Stimulated activated memory B cell treated with anti-CD40 and anti-IgM and Interleukin-4, amounts not matched to agents 10 μg/mL and 1 μg/mL and 100 μg/mL, for 72 hours (primary cell): ENCODE data around the gene TMPRSS6.

Experiments
- ATAC-seq: fragments of 150-1000 bp; cut with Tn5 transposase; 2 replicates; pipeline ENCODE4 v1.10.0; 2021
- H3K27ac Mint-ChIP-seq: one replicate; pipeline ENCODE4 v1.8.0; 2022; ENCODE audit warnings: mild to moderate bottlenecking, mixed read lengths
- H3K27me3 Mint-ChIP-seq: one replicate; pipeline ENCODE4 v1.8.0; 2022; ENCODE audit warnings: mixed read lengths
- H3K36me3 Mint-ChIP-seq: one replicate; pipeline ENCODE4 v1.8.0; 2022; ENCODE audit warnings: mixed read lengths
- H3K4me1 Mint-ChIP-seq: one replicate; pipeline ENCODE4 v1.8.0; 2022; ENCODE audit warnings: mixed read lengths
- H3K4me3 Mint-ChIP-seq: one replicate; pipeline ENCODE4 v1.8.0; 2022; ENCODE audit warnings: mild to moderate bottlenecking, moderate library complexity, mixed read lengths
- H3K9me3 Mint-ChIP-seq: one replicate; pipeline ENCODE4 v1.8.0; 2022; ENCODE audit warnings: mixed read lengths

TMPRSS6 gene

GRCh38 chr22:37112084-37112728, 2.7 kb upstream of the TMPRSS6 start:
- Mint-ChIP-seq H3K9me3 (no peaks in the 10 kb centered on the region), H3K4me3 (no peak overlapping the region), H3K36me3 (no peaks in the 10 kb centered on the region), H3K27me3 (peaks cover 15% of the 10 kb centered on the region), H3K27ac (no peak overlapping the region), H3K4me1 (no peaks in the 10 kb centered on the region)
- no peak for ATAC-seq

GRCh38 chr22:37111156-37111717, 1.7 kb upstream of the TMPRSS6 start:
- Mint-ChIP-seq H3K4me1 (no peaks in the 10 kb centered on the region), H3K9me3 (no peaks in the 10 kb centered on the region), H3K27ac (no peak overlapping the region), H3K4me3 (no peak overlapping the region), H3K27me3 (peaks cover 23% of the 10 kb centered on the region), H3K36me3 (no peaks in the 10 kb centered on the region)
- no peak for ATAC-seq

DNA sequence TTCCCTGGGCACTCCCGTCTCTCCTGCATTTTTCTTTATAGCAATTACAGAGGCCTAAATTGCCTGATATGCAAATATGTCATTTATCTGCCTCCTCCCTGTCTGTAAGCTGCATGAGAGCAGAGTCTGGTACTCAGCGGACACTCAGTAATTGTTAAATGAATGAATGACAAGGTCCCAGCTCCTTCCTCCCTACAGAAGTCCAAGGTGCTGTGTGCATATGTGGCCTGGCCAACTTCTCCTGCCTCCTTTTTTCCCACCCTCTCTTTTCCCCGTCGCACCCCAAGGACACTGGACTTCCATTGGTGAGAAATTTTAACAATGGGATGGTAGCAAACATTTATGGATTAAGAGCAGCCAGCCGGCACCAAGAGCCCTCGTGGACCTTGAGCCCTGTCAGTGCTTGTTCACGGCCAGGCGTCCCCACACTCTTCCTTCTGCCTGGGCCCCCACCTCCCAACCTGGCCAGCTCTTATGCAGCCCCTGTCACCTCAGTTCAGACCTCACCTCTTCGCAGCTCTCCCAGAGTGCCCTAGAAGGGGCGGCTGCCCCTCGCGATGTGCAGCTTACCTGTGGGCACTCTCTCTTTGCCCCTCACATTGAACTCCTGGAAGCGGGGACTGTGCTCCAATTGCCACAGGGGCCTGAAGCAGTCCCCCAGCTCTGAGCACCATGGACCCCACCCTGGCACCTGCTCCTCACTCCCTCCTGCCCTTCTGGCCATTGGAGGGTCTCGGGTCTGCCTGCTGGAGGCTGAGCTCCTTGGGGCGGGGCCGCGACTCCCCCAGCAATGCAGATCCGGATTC, 1.5 kb downstream of the TMPRSS6 start:
- no peaks in the 10 kb centered on the region for H3K36me3 Mint-ChIP-seq
- no peaks in the 10 kb centered on the region for H3K9me3 Mint-ChIP-seq

DNA sequence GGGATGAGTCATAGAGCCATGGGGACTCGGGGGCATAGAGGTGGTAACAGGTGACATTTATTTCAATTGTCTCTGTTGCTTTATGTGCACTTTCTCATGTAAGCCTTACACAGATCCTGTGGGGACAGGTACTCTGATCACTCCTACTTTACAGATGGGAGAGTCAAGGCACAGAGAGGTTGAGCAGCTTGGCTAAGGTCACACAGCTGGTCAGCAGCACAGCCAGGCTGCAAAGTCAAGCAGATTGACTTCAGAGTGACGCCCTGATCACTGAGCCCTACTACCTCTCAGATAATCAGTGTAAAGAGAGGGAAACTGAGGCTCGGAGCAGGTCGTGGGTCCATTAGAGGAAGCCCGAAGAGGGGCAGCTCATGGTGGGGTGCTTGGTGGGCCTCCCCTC, 3.5 kb downstream of the TMPRSS6 start:
- H3K36me3 Mint-ChIP-seq = no peaks in the 10 kb centered on the region
- no peak for ATAC-seq
- H3K9me3 Mint-ChIP-seq = no peaks in the 10 kb centered on the region
- peaks cover 10% of the 10 kb centered on the region for H3K4me1 Mint-ChIP-seq
- no peak overlapping the region for H3K4me3 Mint-ChIP-seq
- peaks cover 37% of the 10 kb centered on the region for H3K27me3 Mint-ChIP-seq
- H3K27ac Mint-ChIP-seq = no peak overlapping the region

More for the DNA sequence above, 1.5 kb downstream of the TMPRSS6 start:
- Mint-ChIP-seq H3K4me1 (peaks cover 10% of the 10 kb centered on the region), H3K27me3 (peaks cover 37% of the 10 kb centered on the region), H3K4me3 (no peak overlapping the region), H3K27ac (no peak overlapping the region)
- ATAC-seq = no peak

GRCh38 chr22:37105154-37105553, 4.4 kb downstream of the TMPRSS6 start:
- H3K27ac Mint-ChIP-seq = no peak overlapping the region
- H3K9me3 Mint-ChIP-seq = no peaks in the 10 kb centered on the region
- no peak overlapping the region for H3K4me3 Mint-ChIP-seq
- no peak for ATAC-seq
- H3K4me1 Mint-ChIP-seq = peaks cover 18% of the 10 kb centered on the region
- no peaks in the 10 kb centered on the region for H3K36me3 Mint-ChIP-seq
- H3K27me3 Mint-ChIP-seq = peaks cover 37% of the 10 kb centered on the region

- H3K27me3 Mint-ChIP-seq = peaks cover 47% of the 10 kb centered on the region
- H3K4me1 Mint-ChIP-seq = peaks cover 21% of the 10 kb centered on the region
- H3K36me3 Mint-ChIP-seq = no peaks in the 10 kb centered on the region
- H3K4me3 Mint-ChIP-seq = no peak overlapping the region
- no peaks in the 10 kb centered on the region for H3K9me3 Mint-ChIP-seq
- H3K27ac Mint-ChIP-seq = no peak overlapping the region
- ATAC-seq = peak; percentile 40
Observed at GRCh38 chr22:37103656-37104452, 5.7 kb downstream of the TMPRSS6 start.

DNA sequence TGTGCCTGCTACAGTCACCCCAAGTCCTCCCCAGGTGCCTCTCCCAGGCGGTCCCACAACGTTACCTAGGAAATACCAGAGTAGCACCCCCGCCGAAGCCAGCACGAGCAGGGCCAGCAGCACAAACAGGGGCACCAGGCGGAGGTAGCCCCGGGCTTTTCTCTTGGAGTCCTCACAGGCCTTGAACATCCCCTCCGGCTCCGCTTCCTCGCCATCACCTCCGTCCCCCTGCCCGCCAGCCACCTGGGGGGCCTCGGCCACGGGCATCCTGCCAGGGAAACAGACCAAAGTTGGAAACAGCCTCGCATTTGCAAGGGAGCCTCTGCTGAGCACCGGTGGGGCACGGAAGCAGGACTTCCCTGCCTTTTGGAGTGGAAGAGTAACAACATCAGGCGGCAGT, 6.4 kb downstream of the TMPRSS6 start:
- no peak for ATAC-seq
- H3K9me3 Mint-ChIP-seq = no peaks in the 10 kb centered on the region
- H3K36me3 Mint-ChIP-seq = no peaks in the 10 kb centered on the region
- H3K4me3 Mint-ChIP-seq = no peak overlapping the region
- peaks cover 46% of the 10 kb centered on the region for H3K27me3 Mint-ChIP-seq
- peaks cover 24% of the 10 kb centered on the region for H3K4me1 Mint-ChIP-seq
- no peak overlapping the region for H3K27ac Mint-ChIP-seq

GRCh38 chr22:37101311-37102066, 8.0 kb downstream of the TMPRSS6 start:
- Mint-ChIP-seq H3K9me3 (no peaks in the 10 kb centered on the region), H3K4me3 (no peak overlapping the region), H3K4me1 (peaks cover 24% of the 10 kb centered on the region), H3K27me3 (peaks cover 41% of the 10 kb centered on the region), H3K27ac (no peak overlapping the region), H3K36me3 (no peaks in the 10 kb centered on the region)
- no peak for ATAC-seq

- peak overlapping the region; percentile 6 for H3K27ac Mint-ChIP-seq
- H3K4me1 Mint-ChIP-seq = peaks cover 24% of the 10 kb centered on the region
- H3K36me3 Mint-ChIP-seq = no peaks in the 10 kb centered on the region
- peak; percentile 77 for ATAC-seq
- H3K9me3 Mint-ChIP-seq = no peaks in the 10 kb centered on the region
- peaks cover 46% of the 10 kb centered on the region for H3K27me3 Mint-ChIP-seq
- no peak overlapping the region for H3K4me3 Mint-ChIP-seq
Observed at GRCh38 chr22:37100589-37101127, 8.9 kb downstream of the TMPRSS6 start.

DNA sequence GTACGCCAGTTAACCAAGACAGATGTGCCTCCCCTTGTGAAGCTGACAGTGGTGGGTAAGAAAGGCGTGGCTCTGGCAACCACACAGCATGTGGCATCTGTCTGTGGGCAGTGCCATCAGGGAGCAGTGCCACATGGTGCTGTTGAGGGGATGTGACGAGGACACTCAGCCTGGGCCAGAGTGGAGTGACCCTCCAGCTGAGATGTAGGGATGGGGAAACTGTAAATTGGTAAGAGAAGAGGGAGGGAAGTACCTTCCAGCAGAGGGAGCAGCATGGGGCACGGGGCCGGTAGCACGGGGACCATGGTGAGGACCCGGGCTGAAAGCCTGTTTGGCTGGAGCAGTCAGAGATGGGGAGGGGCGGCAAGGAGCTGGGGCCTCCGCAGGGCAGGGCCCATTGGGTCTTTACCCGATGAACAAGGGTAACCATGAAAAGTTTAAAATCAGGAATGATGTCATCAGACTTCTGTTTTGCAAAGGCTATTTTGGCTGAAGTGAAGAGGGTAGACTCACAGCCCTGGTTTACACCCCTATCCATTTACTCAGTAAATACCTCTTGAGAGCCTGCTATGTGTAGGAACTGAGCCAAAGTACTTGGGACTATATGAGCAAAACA, 10.4 kb downstream of the TMPRSS6 start:
- Mint-ChIP-seq H3K36me3 (no peaks in the 10 kb centered on the region), H3K27me3 (peaks cover 57% of the 10 kb centered on the region), H3K4me3 (no peak overlapping the region), H3K27ac (peak overlapping the region; percentile 13), H3K9me3 (no peaks in the 10 kb centered on the region), H3K4me1 (peaks cover 21% of the 10 kb centered on the region)
- ATAC-seq = no peak

DNA sequence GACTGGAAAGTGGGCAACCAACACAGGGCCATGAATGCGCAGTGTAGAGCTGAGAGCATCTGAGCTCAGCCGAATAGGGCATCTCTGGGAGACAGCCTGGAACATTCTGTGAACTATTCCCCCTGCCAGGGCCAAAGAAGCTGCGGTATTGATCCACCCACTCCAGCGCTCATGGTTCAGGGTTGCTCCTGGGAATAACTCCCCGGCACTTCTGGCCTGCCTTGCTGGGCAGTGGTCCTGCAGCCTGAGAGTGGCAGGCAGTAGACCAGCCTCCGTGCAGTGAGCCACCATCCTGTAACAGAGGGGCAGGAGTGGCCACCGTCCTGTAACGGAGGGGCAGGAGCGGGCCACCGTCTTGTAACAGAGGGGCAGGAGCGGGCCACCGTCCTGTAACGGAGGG, 12.2 kb downstream of the TMPRSS6 start:
- ATAC-seq = no peak
- Mint-ChIP-seq H3K27me3 (peaks cover 49% of the 10 kb centered on the region), H3K4me3 (no peak overlapping the region), H3K4me1 (peaks cover 14% of the 10 kb centered on the region), H3K9me3 (no peaks in the 10 kb centered on the region), H3K27ac (no peak overlapping the region), H3K36me3 (no peaks in the 10 kb centered on the region)

DNA sequence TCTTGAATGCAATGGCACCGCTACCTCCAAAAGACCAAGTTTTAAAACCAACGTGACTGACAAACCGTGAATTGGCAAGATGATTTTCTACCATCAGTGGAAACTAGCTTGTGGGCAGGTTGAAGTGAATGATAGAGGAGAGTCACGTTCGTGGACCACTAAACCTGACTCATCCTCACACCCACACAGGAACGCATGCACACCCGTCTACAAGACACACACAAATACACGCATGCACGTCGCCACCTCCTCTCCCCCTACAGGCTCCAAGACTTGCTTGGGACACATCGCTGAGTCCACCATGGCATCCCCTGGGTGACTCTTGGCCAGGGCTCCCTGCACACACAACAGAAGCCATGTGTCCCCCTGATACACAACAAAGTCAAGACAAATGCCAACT, 14.4 kb downstream of the TMPRSS6 start:
- H3K27ac Mint-ChIP-seq = no peak overlapping the region
- no peaks in the 10 kb centered on the region for H3K36me3 Mint-ChIP-seq
- ATAC-seq = no peak
- H3K4me3 Mint-ChIP-seq = no peak overlapping the region
- no peaks in the 10 kb centered on the region for H3K9me3 Mint-ChIP-seq
- H3K4me1 Mint-ChIP-seq = peaks cover 5% of the 10 kb centered on the region
- peaks cover 49% of the 10 kb centered on the region for H3K27me3 Mint-ChIP-seq

DNA sequence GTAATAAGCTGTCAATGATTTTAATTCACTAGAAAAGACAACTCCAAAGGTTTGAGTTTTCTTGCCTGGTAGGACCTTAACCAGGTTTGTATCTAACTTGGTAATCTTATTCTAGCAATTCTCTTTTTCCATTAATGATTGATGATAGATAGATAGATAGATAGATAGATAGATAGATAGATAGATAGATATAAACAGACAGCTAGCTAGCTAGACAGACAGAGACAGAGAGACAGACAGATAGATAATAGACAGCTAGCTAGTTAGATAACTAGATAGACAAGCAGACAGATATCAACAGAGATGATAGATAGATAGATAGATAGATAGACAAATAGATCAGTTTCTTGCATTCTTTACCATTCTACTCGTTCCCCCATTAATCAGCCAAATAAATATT, 15.3 kb downstream of the TMPRSS6 start:
- Mint-ChIP-seq H3K27me3 (peaks cover 43% of the 10 kb centered on the region), H3K36me3 (no peaks in the 10 kb centered on the region), H3K4me3 (no peak overlapping the region), H3K27ac (no peak overlapping the region), H3K4me1 (peaks cover 5% of the 10 kb centered on the region), H3K9me3 (no peaks in the 10 kb centered on the region)
- no peak for ATAC-seq

DNA sequence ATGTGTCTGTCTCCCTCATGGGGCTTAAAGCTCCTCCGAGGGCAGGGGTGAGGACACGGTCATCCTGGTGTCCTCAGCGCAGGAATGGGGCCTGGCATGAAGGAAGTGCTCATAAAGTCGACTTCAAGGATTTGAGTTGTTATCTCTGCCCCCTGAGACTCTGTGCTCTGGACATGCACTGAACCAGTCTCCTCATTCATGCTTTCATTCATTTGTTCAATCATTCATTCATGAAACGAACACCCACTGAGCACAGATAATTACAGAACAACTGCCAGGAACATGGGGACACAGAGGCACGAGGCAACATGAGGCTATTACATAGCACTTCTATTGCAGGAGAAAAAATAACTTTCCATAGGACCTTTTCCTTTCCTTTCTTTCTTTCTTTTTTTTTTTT, 16.5 kb downstream of the TMPRSS6 start:
- ATAC-seq = no peak
- H3K36me3 Mint-ChIP-seq = no peaks in the 10 kb centered on the region
- no peak overlapping the region for H3K4me3 Mint-ChIP-seq
- no peaks in the 10 kb centered on the region for H3K9me3 Mint-ChIP-seq
- H3K4me1 Mint-ChIP-seq = peaks cover 11% of the 10 kb centered on the region
- H3K27ac Mint-ChIP-seq = no peak overlapping the region
- H3K27me3 Mint-ChIP-seq = peaks cover 45% of the 10 kb centered on the region
